Kidney (tissue), 14 donors: ENCODE results near the gene IPCEF1. TPM values are rescaled to one million over a fixed set of nuclear protein-coding genes. Genes with fewer than 3 reads are reported as not detected.

Experiments
- DNase-seq, 5 donors: peaks; one replicate each; pipeline ENCODE4 v3.0.0-alpha.2; 2013 to 2020
- FAIRE-seq: peaks from 2 replicates; lab custom pipeline; 2012; peaks lifted over from hg19 to GRCh38; lab: Jason Lieb, UNC
- H3K27ac ChIP-seq, 2 donors: one replicate each; pipeline ENCODE4 v1.7.0; 2013; ENCODE audit warnings: low read depth in 2 of 2, low read length in 2 of 2, inconsistent platforms in 1 of 2
- H3K27me3 ChIP-seq: one replicate; pipeline ENCODE4 v1.7.1; 2013; ENCODE audit warnings: low read length, inconsistent platforms; ENCODE audit not compliant: control insufficient read depth, insufficient read depth
- H3K36me3 ChIP-seq, 3 donors: one replicate each; pipeline versions ENCODE4 v1.7.0 to v1.7.1; 2013; ENCODE audit warnings: low read length in 3 of 3, control low read depth in 1 of 3, inconsistent platforms in 1 of 3; ENCODE audit not compliant: insufficient read depth in 3 of 3, control insufficient read depth in 2 of 3
- H3K4me1 ChIP-seq, 3 donors: one replicate each; pipeline versions ENCODE4 v1.7.0 to v1.7.1; 2013; ENCODE audit warnings: low read length in 3 of 3, inconsistent platforms in 1 of 3, low read depth in 1 of 3; ENCODE audit not compliant: control insufficient read depth in 2 of 3, insufficient read depth in 2 of 3
- H3K4me3 ChIP-seq, 3 donors: one replicate each; pipeline versions ENCODE4 v1.7.0 to v1.8.1; 2013; ENCODE audit warnings: low read length in 3 of 3, control low read depth in 1 of 3, inconsistent platforms in 1 of 3
- H3K9ac ChIP-seq, 3 donors: one replicate each; pipeline versions ENCODE4 v1.7.0 to v1.7.1; 2013; ENCODE audit warnings: low read length in 3 of 3, control low read depth in 1 of 3, inconsistent platforms in 1 of 3
- H3K9me3 ChIP-seq, 3 donors: one replicate each; pipeline versions ENCODE4 v1.7.0 to v1.7.1; 2013; ENCODE audit warnings: low read length in 3 of 3, control low read depth in 1 of 3, inconsistent platforms in 1 of 3; ENCODE audit not compliant: control insufficient read depth in 2 of 3, insufficient read depth in 1 of 3
- CTCF ChIP-seq: IDR thresholded peaks from 3 replicates; pipeline ENCODE4 v1.5.1; 2012; ENCODE audit warnings: mild to moderate bottlenecking, moderate library complexity, borderline replicate concordance; ENCODE audit not compliant: insufficient read depth; ENCODE audit errors: extremely low read depth
- intact Hi-C: fragments of 100-400 bp; cut with DNase I; formaldehyde crosslinking; loops from one replicate; pipeline ENCODE4 v1.11.1; 2022
- polyA plus RNA-seq: library from polyadenylated mRNA; stranded (reverse); fragments of 350-450 nt; fragmentation: Illumina TruSeq; extraction: RNeasy Lipid Tissue Mini Kit (QIAGEN cat#74804); gene quantifications from one replicate; pipeline ENCODE4 v1.2.3, GENCODE V29; 2014; ENCODE audit warnings: low read depth, low replicate concordance; ENCODE audit not compliant: insufficient read depth
- total RNA-seq: library from RNA; stranded (reverse); fragmentation: NEBNext Ultra II Directional; extraction: Animal tissue kit (Norgen Biotek cat#: 25700); gene quantifications from one replicate; pipeline ENCODE4 v1.2.1, GENCODE V29; 2021
- donor health status: control.
- donor health status: control.
- donor health status: control.
- donor health status: control.
- donor health status: control.
- donor health status: DM: yes; HTN: yes; CAD: no.
- donor health status: Normal renal cell carcinoma (clear cell type).

IPCEF1 gene
- total and polyA plus RNA-seq, 2 donors from 2014 or later: 2.7 to 25.9 TPM

GRCh38 chr6:154319231-154319858, 37.3 kb downstream of the IPCEF1 start:
- H3K27ac ChIP-seq: no peak overlapping the region
- no peaks in the 10 kb centered on the region for H3K36me3 ChIP-seq
- DNase-seq (peak in 4 of 5 donors; percentile 68 to 93 (median 86)), FAIRE-seq (peak; percentile 42)
- H3K27me3 ChIP-seq: no peaks in the 10 kb centered on the region
- intact Hi-C loops: no loop called here
- H3K4me3 ChIP-seq: peak overlapping the region in 1 of 3 donors; percentile 33
- no peaks in the 10 kb centered on the region for H3K9me3 ChIP-seq
- peaks cover 0 to 5% (median 4%) of the 10 kb centered on the region in 3 donors for H3K4me1 ChIP-seq
- no peak for TF ChIP-seq CTCF
- no peak overlapping the region for H3K9ac ChIP-seq

GRCh38 chr6:154318721-154319120, 37.9 kb downstream of the IPCEF1 start:
- intact Hi-C loops: no loop called here
- peak in 1 of 5 donors; percentile 20 for DNase-seq
- Histone ChIP-seq H3K4me3 (no peak overlapping the region), H3K9ac (no peak overlapping the region), H3K27ac (no peak overlapping the region), H3K27me3 (no peaks in the 10 kb centered on the region), H3K36me3 (no peaks in the 10 kb centered on the region), H3K9me3 (no peaks in the 10 kb centered on the region), H3K4me1 (peaks cover 0 to 5% (median 4%) of the 10 kb centered on the region in 3 donors)
- FAIRE-seq: no peak
- TF ChIP-seq CTCF: no peak

GRCh38 chr6:154316131-154316530, 40.5 kb downstream of the IPCEF1 start:
- DNase-seq (no peak), FAIRE-seq (no peak)
- H3K9me3 ChIP-seq: no peaks in the 10 kb centered on the region
- H3K36me3 ChIP-seq: no peaks in the 10 kb centered on the region
- H3K9ac ChIP-seq: no peak overlapping the region
- no peak overlapping the region for H3K4me3 ChIP-seq
- no peak for TF ChIP-seq CTCF
- H3K27ac ChIP-seq: no peak overlapping the region
- peaks cover 0 to 5% (median 4%) of the 10 kb centered on the region in 3 donors for H3K4me1 ChIP-seq
- no peaks in the 10 kb centered on the region for H3K27me3 ChIP-seq
- intact Hi-C loops: no loop called here

- FAIRE-seq: no peak
- H3K27ac ChIP-seq: no peak overlapping the region
Measured at GRCh38 chr6:154314084-154314483, 42.5 kb downstream of the IPCEF1 start.

More at GRCh38 chr6:154314084-154314483, 42.5 kb downstream of the IPCEF1 start:
- intact Hi-C loops: no loop called here
- Histone ChIP-seq H3K9me3 (no peaks in the 10 kb centered on the region), H3K36me3 (no peaks in the 10 kb centered on the region), H3K4me1 (peaks cover 0 to 5% (median 0%) of the 10 kb centered on the region in 3 donors), H3K9ac (no peak overlapping the region), H3K27me3 (no peaks in the 10 kb centered on the region), H3K4me3 (no peak overlapping the region)
- DNase-seq: no peak
- no peak for TF ChIP-seq CTCF
